ENCODE measurements around the gene MTMR12. TPM values are rescaled to one million over a fixed set of nuclear protein-coding genes. Genes with fewer than 3 reads are reported as not detected.

Gene MTMR12
- total and polyA plus RNA-seq, 2 of the 8 experiments (the other 6 are each of a cell fraction or from before 2014, with no cell fraction given): 19.1 to 59.3 TPM

- no peak for FAIRE-seq
- H2BK15ac ChIP-seq (ENCODE audit: low read length): no peak overlapping the region
- H2BK12ac ChIP-seq (ENCODE audit: low read depth, low read length): no peak overlapping the region
- POLR2A ChIA-PET (ENCODE audit: partially characterized antibody): no interaction called here
- 94% methylated on average over 5 of the region's 5 CpGs; no CpG with 5 or more reads in 1 of the 2 experiments for WGBS, 2 experiments (ENCODE audit: extremely low coverage in 1 of 2, insufficient coverage in 1 of 2, insufficient read length in 1 of 2, insufficient replicate concordance in 2 of 2, low coverage in 1 of 2, low lambda C conversion rate in 2 of 2, missing lambda C conversion rate in 1 of 2)
- no peaks in the 10 kb centered on the region for H3K9me3 ChIP-seq (ENCODE audit: insufficient read depth in 2 of 2, low read depth in 1 of 2, low read length in 1 of 2)
- H4K8ac ChIP-seq (ENCODE audit: extremely low read depth, insufficient read depth, low read length): no peak overlapping the region
- H3K4ac ChIP-seq (replicated peaks; ENCODE audit: insufficient read length, low read depth, low read length): no peak overlapping the region
- no peaks in the 10 kb centered on the region for H3K23me2 ChIP-seq (ENCODE audit: low read depth, low read length)
- H4K91ac ChIP-seq (replicated peaks; ENCODE audit: insufficient read length, low read length): no peak overlapping the region
- H2AK5ac ChIP-seq (ENCODE audit: low read depth, low read length): no peak overlapping the region
- H2AFZ ChIP-seq (ENCODE audit: low read length): no peak overlapping the region
- H3K79me1 ChIP-seq (ENCODE audit: low read depth, low read length): peaks cover 18% of the 10 kb centered on the region
- H3K9ac ChIP-seq (replicated peaks in 1 of 4; ENCODE audit: extremely low read depth in 1 of 4, low read depth in 3 of 4, low read length in 3 of 4): no peak overlapping the region
- H3K4me2 ChIP-seq (ENCODE audit: insufficient read depth in 1 of 2, low read depth in 2 of 2, low read length in 2 of 2): no peak overlapping the region
- no peak overlapping the region for H2BK5ac ChIP-seq (ENCODE audit: low read depth, low read length)
- no peak overlapping the region for H3K14ac ChIP-seq (ENCODE audit: insufficient read length)
- no peak overlapping the region for H3K56ac ChIP-seq (replicated peaks; ENCODE audit: insufficient read length, low read depth, low read length)
- H3K36me3 ChIP-seq (ENCODE audit: control insufficient read depth in 2 of 4, insufficient read depth in 4 of 4, low read length in 3 of 4): peaks cover 0 to 8% (median 2%) of the 10 kb centered on the region in 4 experiments; a peak in 2 of 8 replicates
- H3K18ac ChIP-seq (ENCODE audit: extremely low read depth, low read length): no peak overlapping the region
- DNase-seq (ENCODE audit: low read depth in 1 of 2, low spot score in 2 of 2): no peak
- no peak overlapping the region for H3K27ac ChIP-seq (ENCODE audit: low read depth, low read length)
- no peak overlapping the region for H3K4me3 ChIP-seq (ENCODE audit: extremely low read depth in 1 of 4, insufficient read depth in 2 of 4, low read depth in 3 of 4, low read length in 4 of 4)
- no peak overlapping the region for H3K23ac ChIP-seq (ENCODE audit: insufficient read length)
- peaks cover 4 to 14% (median 11%) of the 10 kb centered on the region in 4 experiments for H3K4me1 ChIP-seq (replicated peaks in 1 of 4; ENCODE audit: control insufficient read depth in 3 of 4, insufficient read depth in 4 of 4, low read length in 3 of 4)
- CTCF ChIA-PET (ENCODE audit: partially characterized antibody): no interaction called here
- H2BK120ac ChIP-seq (replicated peaks; ENCODE audit: low read depth, low read length): no peak overlapping the region
- no peak overlapping the region for H2BK20ac ChIP-seq (ENCODE audit: low read length)
- no peaks in the 10 kb centered on the region for H3K27me3 ChIP-seq (replicated peaks in 1 of 4; ENCODE audit: control insufficient read depth in 3 of 4, extremely low read depth in 1 of 4, insufficient read depth in 3 of 4, low read length in 3 of 4)
- H4K5ac ChIP-seq (ENCODE audit: insufficient read length, low read depth, low read length): no peak overlapping the region
- peaks cover 7 to 96% of the 10 kb centered on the region in 2 experiments for H3K79me2 ChIP-seq (ENCODE audit: control insufficient read depth in 1 of 2, insufficient read depth in 2 of 2, low read length in 2 of 2)
- peaks cover 4 to 5% of the 10 kb centered on the region in 2 experiments for H4K20me1 ChIP-seq (replicated peaks in 1 of 2; ENCODE audit: control insufficient read depth in 1 of 2, insufficient read depth in 2 of 2, low read length in 2 of 2)
- TF ChIP-seq CTBP2 (IDR thresholded peaks at IDR 0.05; ENCODE audit: borderline replicate concordance, insufficient read depth, insufficient read length, low read length) (no peak), RBBP5 (IDR thresholded peaks at IDR 0.05; ENCODE audit: borderline replicate concordance, low read depth, low read length) (no peak), KDM5A (IDR thresholded peaks at IDR 0.05; ENCODE audit: low read length) (no peak), CBX8 (IDR thresholded peaks at IDR 0.05; ENCODE audit: borderline replicate concordance, low read depth, low read length) (no peak), POLR2AphosphoS5 (IDR thresholded peaks at IDR 0.05; ENCODE audit: low read depth, low read length) (no peak), GTF2F1 (IDR thresholded peaks at IDR 0.05; ENCODE audit: borderline replicate concordance, low read depth, low read length) (no peak), FOSL1 (IDR thresholded peaks at IDR 0.05; ENCODE audit: insufficient read depth, low read depth, low read length) (no peak), HDAC6 (IDR thresholded peaks at IDR 0.05; ENCODE audit: low read depth, low read length) (no peak), BCL11A (IDR thresholded peaks at IDR 0.05; ENCODE audit: low read depth in 2 of 2, low read length in 2 of 2) (no peak), ASH2L (IDR thresholded peaks at IDR 0.05; ENCODE audit: low read length) (no peak), BACH1 (IDR thresholded peaks at IDR 0.05; ENCODE audit: low read length) (no peak), MAX (IDR thresholded peaks at IDR 0.05) (no peak), YY1 (IDR thresholded peaks at IDR 0.05; ENCODE audit: low read depth, low read length) (no peak), HDAC2 (IDR thresholded peaks at IDR 0.05; ENCODE audit: borderline replicate concordance in 1 of 2, low read depth in 2 of 2, low read length in 2 of 2) (no peak), EZH2 (IDR thresholded peaks at IDR 0.05; ENCODE audit: low read depth, low read length, severe bottlenecking) (no peak)
Measured at GRCh38 chr5:32290922-32291321, 21.8 kb downstream of the MTMR12 start.

All from H1 (cell line).